HEK293 (cell line): ENCODE results near the gene RETN.

Experiments
- CTCF ChIA-PET: fragments of 350-600 bp; formaldehyde crosslinking; extraction: SDS; loops from one replicate; lab custom pipeline; 2021; ENCODE audit warnings: antibody characterized with exemption; lab: Yijun Ruan, JAX
- POLR2A ChIA-PET: fragments of 300-600 bp; formaldehyde crosslinking; extraction: SDS; loops from one replicate; lab custom pipeline; 2020; ENCODE audit warnings: antibody characterized with exemption, inconsistent platforms; lab: Yijun Ruan, JAX
- H3K27ac ChIP-seq: fragments of 200-500 bp; sonication (Bioruptor generic); 2 replicates; pipeline ENCODE4 v1.5.1; 2014; ENCODE audit warnings: low read depth, low read length, control low read depth, inconsistent platforms; ENCODE audit errors: extremely low read depth
- H3K36me3 ChIP-seq, 2 experiments: fragments of 200-500 bp in 1 of 2; sonication (Bioruptor generic) in 1 of 2; 1 replicate in 1 of 2; 2 replicates in 1 of 2; pipeline ENCODE4 v1.5.1; 2014 to 2017; ENCODE audit warnings: inconsistent platforms in 2 of 2, low read length in 2 of 2; ENCODE audit not compliant: control insufficient read depth in 2 of 2, insufficient read depth in 1 of 2
- H3K4me1 ChIP-seq: fragments of 200-500 bp; sonication (Bioruptor generic); 2 replicates; pipeline ENCODE4 v1.5.1; 2014; ENCODE audit warnings: mild to moderate bottlenecking, low read length, inconsistent platforms; ENCODE audit not compliant: control insufficient read depth, insufficient read depth
- H3K4me3 ChIP-seq: 2 replicates; pipeline ENCODE4 v1.5.1; 2011; ENCODE audit warnings: low read depth, mild to moderate bottlenecking, control low read depth, low read length, moderate library complexity
- H3K9me3 ChIP-seq: fragments of 200-500 bp; sonication (Bioruptor generic); 2 replicates; pipeline ENCODE4 v1.5.1; 2014; ENCODE audit warnings: low read depth, low read length, inconsistent platforms; ENCODE audit not compliant: control insufficient read depth, insufficient read depth
- EGR2 ChIP-seq: fragments of 450-650 bp; formaldehyde crosslinking; IDR thresholded peaks from 2 replicates; pipeline ENCODE4 v1.5.1; 2016; ENCODE audit warnings: low read depth, missing biosample characterization, missing genetic modification characterization
- KLF10 ChIP-seq: fragments of 450-650 bp; IDR thresholded peaks from 2 replicates; pipeline ENCODE4 v1.5.1; 2018; ENCODE audit warnings: missing biosample characterization, mild to moderate bottlenecking, missing genetic modification characterization
- KLF16 ChIP-seq: fragments of 450-650 bp; formaldehyde crosslinking; IDR thresholded peaks from 2 replicates; pipeline ENCODE4 v1.5.1; 2017; ENCODE audit warnings: missing biosample characterization, missing genetic modification characterization
- KLF8 ChIP-seq: fragments of 450-650 bp; formaldehyde crosslinking; IDR thresholded peaks from 2 replicates; pipeline ENCODE4 v1.5.1; 2016; ENCODE audit warnings: missing biosample characterization, missing genetic modification characterization
- PATZ1 ChIP-seq: fragments of 450-650 bp; formaldehyde crosslinking; IDR thresholded peaks from 2 replicates; pipeline ENCODE4 v1.5.1; 2016; ENCODE audit warnings: missing biosample characterization, missing genetic modification characterization
- SALL2 ChIP-seq: fragments of 450-650 bp; formaldehyde crosslinking; IDR thresholded peaks from 2 replicates; pipeline ENCODE4 v1.5.0; 2017; ENCODE audit warnings: missing biosample characterization, mild to moderate bottlenecking, missing genetic modification characterization, borderline replicate concordance
- SP2 ChIP-seq: fragments of 450-650 bp; formaldehyde crosslinking; IDR thresholded peaks from 2 replicates; pipeline ENCODE4 v1.5.1; 2016; ENCODE audit warnings: missing biosample characterization, missing genetic modification characterization
- SP3 ChIP-seq: fragments of 450-650 bp; formaldehyde crosslinking; IDR thresholded peaks from 2 replicates; pipeline ENCODE4 v1.5.1; 2016; ENCODE audit warnings: missing biosample characterization, missing genetic modification characterization
- TRIM28 ChIP-seq: IDR thresholded peaks from 2 replicates; pipeline ENCODE4 v1.6.1; 2011; ENCODE audit warnings: low read length, control low read depth, borderline replicate concordance
- YY1 ChIP-seq: fragments of 450-650 bp; formaldehyde crosslinking; IDR thresholded peaks from 2 replicates; pipeline ENCODE4 v1.5.1; 2018; ENCODE audit warnings: missing biosample characterization, missing genetic modification characterization
- YY2 ChIP-seq: fragments of 450-650 bp; formaldehyde crosslinking; IDR thresholded peaks from 2 replicates; pipeline ENCODE4 v1.5.1; 2016; ENCODE audit warnings: missing biosample characterization, missing genetic modification characterization
- ZBTB11 ChIP-seq: fragments of 450-650 bp; formaldehyde crosslinking; conservative IDR thresholded peaks from 2 replicates; pipeline ENCODE4 v1.5.1; 2016; ENCODE audit warnings: low read depth, missing biosample characterization, missing genetic modification characterization
- ZBTB17 ChIP-seq: fragments of 450-650 bp; formaldehyde crosslinking; IDR thresholded peaks from 2 replicates; pipeline ENCODE4 v1.5.1; 2016; ENCODE audit warnings: missing biosample characterization, missing genetic modification characterization
- ZBTB20 ChIP-seq: fragments of 450-650 bp; formaldehyde crosslinking; IDR thresholded peaks from 2 replicates; pipeline ENCODE4 v1.5.1; 2016; ENCODE audit warnings: missing biosample characterization, missing genetic modification characterization
- ZBTB21 ChIP-seq: fragments of 450-650 bp; formaldehyde crosslinking; IDR thresholded peaks from 2 replicates; pipeline ENCODE4 v1.5.1; 2017; ENCODE audit warnings: missing biosample characterization, missing genetic modification characterization
- ZBTB8A ChIP-seq: fragments of 450-650 bp; formaldehyde crosslinking; IDR thresholded peaks from 2 replicates; pipeline ENCODE4 v1.5.1; 2016; ENCODE audit warnings: missing biosample characterization, missing genetic modification characterization
- ZEB2 ChIP-seq: fragments of 450-650 bp; formaldehyde crosslinking; IDR thresholded peaks from 2 replicates; pipeline ENCODE4 v1.5.1; 2016; ENCODE audit warnings: missing biosample characterization, missing genetic modification characterization
- ZFHX2 ChIP-seq: fragments of 450-650 bp; formaldehyde crosslinking; conservative IDR thresholded peaks from 2 replicates; pipeline ENCODE4 v1.5.1; 2016; ENCODE audit warnings: missing biosample characterization, missing genetic modification characterization
- ZFP69B ChIP-seq: fragments of 450-650 bp; formaldehyde crosslinking; IDR thresholded peaks from 2 replicates; pipeline ENCODE4 v1.5.1; 2016; ENCODE audit warnings: missing biosample characterization, missing genetic modification characterization
- ZNF112 ChIP-seq: fragments of 450-650 bp; formaldehyde crosslinking; IDR thresholded peaks from 2 replicates; pipeline ENCODE4 v1.5.0; 2017; ENCODE audit warnings: missing biosample characterization, missing genetic modification characterization
- ZNF133 ChIP-seq: fragments of 450-650 bp; formaldehyde crosslinking; IDR thresholded peaks from 2 replicates; pipeline ENCODE4 v1.5.1; 2016; ENCODE audit warnings: missing biosample characterization, missing genetic modification characterization
- ZNF148 ChIP-seq: fragments of 450-650 bp; formaldehyde crosslinking; IDR thresholded peaks from 2 replicates; pipeline ENCODE4 v1.5.0; 2017; ENCODE audit warnings: missing biosample characterization, missing genetic modification characterization, borderline replicate concordance
- ZNF174 ChIP-seq: fragments of 450-650 bp; formaldehyde crosslinking; IDR thresholded peaks from 2 replicates; pipeline ENCODE4 v1.5.0; 2017; ENCODE audit warnings: missing biosample characterization, mild to moderate bottlenecking, missing genetic modification characterization
- ZNF366 ChIP-seq: fragments of 450-650 bp; formaldehyde crosslinking; conservative IDR thresholded peaks from 2 replicates; pipeline ENCODE4 v1.5.1; 2016; ENCODE audit warnings: missing biosample characterization, missing genetic modification characterization
- ZNF398 ChIP-seq: fragments of 450-650 bp; formaldehyde crosslinking; IDR thresholded peaks from 2 replicates; pipeline ENCODE4 v1.5.1; 2017; ENCODE audit warnings: missing biosample characterization, missing genetic modification characterization
- ZNF416 ChIP-seq: fragments of 450-650 bp; formaldehyde crosslinking; IDR thresholded peaks from 2 replicates; pipeline ENCODE4 v1.5.1; 2016; ENCODE audit warnings: missing biosample characterization, missing genetic modification characterization
- ZNF777 ChIP-seq: fragments of 450-650 bp; formaldehyde crosslinking; IDR thresholded peaks from 2 replicates; pipeline ENCODE4 v1.5.1; 2017; ENCODE audit warnings: missing biosample characterization, missing genetic modification characterization, borderline replicate concordance
- ZNF843 ChIP-seq: fragments of 450-650 bp; formaldehyde crosslinking; IDR thresholded peaks from 2 replicates; pipeline ENCODE4 v1.5.1; 2016; ENCODE audit warnings: missing biosample characterization, missing genetic modification characterization
- ZXDB ChIP-seq: fragments of 450-650 bp; formaldehyde crosslinking; IDR thresholded peaks from 2 replicates; pipeline ENCODE4 v1.5.1; 2016; ENCODE audit warnings: missing biosample characterization, missing genetic modification characterization

Gene RETN

GRCh38 chr19:7636691-7637373 is 32.0 kb upstream of the RETN start, which contains the start of gene STXBP2:
Gene STXBP2 (plus strand): TSS chr19:7637110. CDS start chr19:7637150, 40 bp downstream.
- Histone ChIP-seq H3K4me3 (peak within 1 kb of the TSS; percentile 83), H3K36me3 (peaks cover 7 to 15% of the 10 kb centered on the region in 2 experiments; a peak in 2 of 3 replicates), H3K27ac (peak within 1 kb of the TSS; percentile 29; the same call in 1 of the 2 replicates), H3K4me1 (no peaks in the 10 kb centered on the region), H3K9me3 (no peaks in the 10 kb centered on the region)
- CTCF ChIA-PET, result interaction anchor here (0.5 to 2.0 kb wide), 3 partner anchors 44 to 68 kb away, joined by 3 to 7 read pairs (median 5); partner anchors contain the start of gene TRAPPC5
- POLR2A ChIA-PET, result interaction anchor here (1.4 kb wide), 2 partner anchors 7 to 13 kb away, joined by 6 to 7 read pairs; partner anchors contain the start of genes PET100 and XAB2
- TF ChIP-seq SP2 (tag by site-specific recombination) (peak; percentile 59), ZNF133 (no peak), ZNF398 (tag by site-specific recombination) (peak; percentile 61), ZEB2 (tag by site-specific recombination) (peak; percentile 31; the same call in 1 of the 2 replicates), ZBTB17 (peak; percentile 99), ZNF416 (no peak), ZBTB8A (tag by site-specific recombination) (peak; percentile 48; the same call in 1 of the 2 replicates), ZXDB (tag by site-specific recombination) (0 out of 2 replicates have a peak, but pooled peaks have one; percentile 43), ZFP69B (tag by site-specific recombination) (no peak; the same call in 1 of the 2 replicates), ZBTB11 (tag by site-specific recombination) (peak; percentile 26; the same call in 1 of the 2 replicates), SALL2 (no peak), ZNF777 (tag by site-specific recombination) (peak; percentile 83; the same call in 1 of the 2 replicates), ZBTB20 (tag by site-specific recombination) (0 out of 2 replicates have a peak, but pooled peaks have one; percentile 30), EGR2 (tag by site-specific recombination) (0 out of 2 replicates have a peak, but pooled peaks have one; percentile 14), SP3 (tag by site-specific recombination) (peak; percentile 82), TRIM28 (no peak), KLF10 (tag by site-specific recombination) (peak; percentile 58; the same call in 1 of the 2 replicates), ZBTB21 (tag by site-specific recombination) (no peak), PATZ1 (tag by site-specific recombination) (peak; percentile 72; the same call in 1 of the 2 replicates), YY1 (peak; percentile 76), ZNF366 (tag by site-specific recombination) (peak; percentile 68), KLF8 (tag by site-specific recombination) (peak; percentile 80), ZNF174 (tag by site-specific recombination) (no peak), YY2 (tag by site-specific recombination) (peak; percentile 57; the same call in 1 of the 2 replicates), ZNF112 (tag by site-specific recombination) (no peak), ZNF843 (0 out of 2 replicates have a peak, but pooled peaks have one; percentile 18), KLF16 (0 out of 2 replicates have a peak, but pooled peaks have one; percentile 30), ZFHX2 (peak; percentile 35), ZNF148 (no peak)
